Hepatocyte (in vitro differentiated cells): Measurements from ENCODE around the gene ELFN1. TPM values are rescaled to one million over a fixed set of nuclear protein-coding genes. Genes with fewer than 3 reads are reported as not detected.

Experiments used
- DNase-seq: peaks from one replicate; pipeline ENCODE4 v3.0.0-alpha.2; 2016; ENCODE audit warnings: low spot score
- H2AFZ ChIP-seq: fragments of 200-600 bp; sonication (generic); 2 replicates; pipeline ENCODE4 v1.6.0; 2016; ENCODE audit warnings: antibody characterized with exemption, mild to moderate bottlenecking
- H3K27ac ChIP-seq: fragments of 200-600 bp; sonication (generic); 2 replicates; pipeline ENCODE4 v1.5.1; 2016; ENCODE audit warnings: mild to moderate bottlenecking
- H3K27me3 ChIP-seq: fragments of 200-600 bp; sonication (generic); 2 replicates; pipeline ENCODE4 v1.6.1; 2016
- H3K36me3 ChIP-seq: fragments of 200-600 bp; sonication (generic); replicated peaks from 2 replicates; pipeline ENCODE4 v1.5.1; 2016; ENCODE audit warnings: low read depth; ENCODE audit not compliant: insufficient read depth
- H3K4me1 ChIP-seq: fragments of 200-600 bp; sonication (generic); 2 replicates; pipeline ENCODE4 v1.5.1; 2016; ENCODE audit warnings: mild to moderate bottlenecking, moderate library complexity; ENCODE audit not compliant: insufficient read depth
- H3K4me2 ChIP-seq: fragments of 200-600 bp; sonication (generic); 2 replicates; pipeline ENCODE4 v1.6.0; 2016
- H3K4me3 ChIP-seq: fragments of 200-600 bp; sonication (generic); 2 replicates; pipeline ENCODE4 v1.5.1; 2016; ENCODE audit warnings: mild to moderate bottlenecking
- H3K79me2 ChIP-seq: fragments of 200-600 bp; sonication (generic); 2 replicates; pipeline ENCODE4 v1.6.0; 2017; ENCODE audit warnings: mild to moderate bottlenecking
- H3K9me2 ChIP-seq: fragments of 200-600 bp; sonication (generic); replicated peaks from 2 replicates; pipeline ENCODE4 v1.6.0; 2017; ENCODE audit warnings: mild to moderate bottlenecking; ENCODE audit not compliant: insufficient read depth
- H3K9me3 ChIP-seq: fragments of 200-600 bp; sonication (generic); 2 replicates; pipeline ENCODE4 v1.5.1; 2016; ENCODE audit warnings: low read depth, mild to moderate bottlenecking
- H4K20me1 ChIP-seq: fragments of 200-600 bp; sonication (generic); 2 replicates; pipeline ENCODE4 v1.6.0; 2016; ENCODE audit warnings: mild to moderate bottlenecking; ENCODE audit not compliant: insufficient read depth, poor library complexity, severe bottlenecking
- CTCF ChIP-seq: fragments of 200-600 bp; sonication (generic); IDR thresholded peaks from 2 replicates; pipeline ENCODE4 v1.5.1; 2016; ENCODE audit warnings: antibody characterized with exemption, mild to moderate bottlenecking; ENCODE audit not compliant: poor library complexity
- EZH2 ChIP-seq: fragments of 200-600 bp; sonication (generic); IDR thresholded peaks from 2 replicates; pipeline ENCODE4 v1.6.1; 2016; ENCODE audit warnings: antibody characterized with exemption, mild to moderate bottlenecking, borderline replicate concordance
- EZH2phosphoT487 ChIP-seq: fragments of 200-600 bp; sonication (generic); IDR thresholded peaks from one replicate; pipeline ENCODE4 v1.6.1; 2018; ENCODE audit warnings: antibody characterized with exemption, mild to moderate bottlenecking, low read depth, moderate library complexity; ENCODE audit not compliant: unreplicated experiment, severe bottlenecking
- WGBS: methylation state at CpG from one replicate; pipeline ENCODE4 v1.1.6; 2016; ENCODE audit warnings: low lambda C conversion rate; ENCODE audit errors: missing lambda C conversion rate; 5-methylcytosine and 5-hydroxymethylcytosine counted together
- polyA plus RNA-seq: library from polyadenylated mRNA; unstranded; fragments of >200 nt; fragmentation: Nextera tagmentation; extraction: Ambion mirVana; gene quantifications from 2 replicates; pipeline ENCODE4 v1.2.1, GENCODE V29; 2016
- total RNA-seq: library from RNA; depleted of rRNA; stranded (reverse); fragments of >200 nt; gene quantifications from 2 replicates; pipeline ENCODE4 v1.2.3, GENCODE V29; 2014

Gene ELFN1
- total and polyA plus RNA-seq, 2 experiments from 2014 or later: 3.6 to 5.5 TPM

- WGBS: 96% methylated on average over 1 of the region's 1 CpG
- H4K20me1 ChIP-seq: no peaks in the 10 kb centered on the region
- H3K27me3 ChIP-seq: no peaks in the 10 kb centered on the region
- no peaks in the 10 kb centered on the region for H3K9me2 ChIP-seq
- H3K27ac ChIP-seq: no peak overlapping the region
- no peak for DNase-seq
- H3K4me2 ChIP-seq: no peak overlapping the region
- peaks cover 4% of the 10 kb centered on the region for H3K9me3 ChIP-seq
- H2AFZ ChIP-seq: no peak overlapping the region
- H3K4me1 ChIP-seq: no peaks in the 10 kb centered on the region
- H3K79me2 ChIP-seq: no peaks in the 10 kb centered on the region
- H3K36me3 ChIP-seq: no peaks in the 10 kb centered on the region
- H3K4me3 ChIP-seq: no peak overlapping the region
- no peak for TF ChIP-seq EZH2
- no peak for TF ChIP-seq EZH2phosphoT487
- no peak for TF ChIP-seq CTCF
Measured at GRCh38 chr7:1685000-1685624, 15.0 kb downstream of the ELFN1 start.

GRCh38 chr7:1688542-1688941 lies 18.5 kb downstream of the ELFN1 start:
- Histone ChIP-seq H3K27me3 (no peaks in the 10 kb centered on the region), H3K79me2 (no peaks in the 10 kb centered on the region), H3K4me1 (no peaks in the 10 kb centered on the region), H3K27ac (no peak overlapping the region), H3K9me3 (peaks cover 4% of the 10 kb centered on the region), H4K20me1 (no peaks in the 10 kb centered on the region), H2AFZ (no peak overlapping the region), H3K36me3 (no peaks in the 10 kb centered on the region), H3K4me3 (no peak overlapping the region), H3K4me2 (no peak overlapping the region), H3K9me2 (no peaks in the 10 kb centered on the region)
- no peak for TF ChIP-seq EZH2phosphoT487
- no peak for TF ChIP-seq CTCF
- no peak for TF ChIP-seq EZH2
- DNase-seq: no peak

- no peak overlapping the region for H2AFZ ChIP-seq
- TF ChIP-seq EZH2phosphoT487 (no peak), CTCF (no peak), EZH2 (no peak)
- H3K27me3 ChIP-seq: no peaks in the 10 kb centered on the region
- H3K9me2 ChIP-seq: no peaks in the 10 kb centered on the region
- no peak overlapping the region for H3K4me3 ChIP-seq
- H3K27ac ChIP-seq: no peak overlapping the region
- no peaks in the 10 kb centered on the region for H3K79me2 ChIP-seq
- no peaks in the 10 kb centered on the region for H3K36me3 ChIP-seq
- peaks cover 4% of the 10 kb centered on the region for H3K9me3 ChIP-seq
- no peaks in the 10 kb centered on the region for H4K20me1 ChIP-seq
- 91% methylated on average over 3 of the region's 3 CpGs for WGBS
- DNase-seq: no peak
- no peak overlapping the region for H3K4me2 ChIP-seq
- no peaks in the 10 kb centered on the region for H3K4me1 ChIP-seq
Measured at GRCh38 chr7:1689311-1689710, 19.2 kb downstream of the ELFN1 start.

- H3K4me1 ChIP-seq: no peaks in the 10 kb centered on the region
- no peak for DNase-seq
- no peak overlapping the region for H3K4me3 ChIP-seq
- no peak overlapping the region for H3K4me2 ChIP-seq
- H3K79me2 ChIP-seq: no peaks in the 10 kb centered on the region
- no peaks in the 10 kb centered on the region for H3K9me2 ChIP-seq
- H4K20me1 ChIP-seq: no peaks in the 10 kb centered on the region
- no peak overlapping the region for H3K27ac ChIP-seq
- H2AFZ ChIP-seq: no peak overlapping the region
- no peaks in the 10 kb centered on the region for H3K27me3 ChIP-seq
- TF ChIP-seq EZH2phosphoT487 (no peak), EZH2 (no peak), CTCF (no peak)
- 100% methylated on average over 1 of the region's 1 CpG for WGBS
- H3K9me3 ChIP-seq: peaks cover under 1% of the 10 kb centered on the region
- H3K36me3 ChIP-seq: no peaks in the 10 kb centered on the region
Measured at GRCh38 chr7:1690359-1690958, 20.4 kb downstream of the ELFN1 start.
